ENCODE measurements around the gene WIPF1.
A peak's percentile ranks its signal among the peaks of the same experiment; 100 is the strongest.

WIPF1 gene

DNA sequence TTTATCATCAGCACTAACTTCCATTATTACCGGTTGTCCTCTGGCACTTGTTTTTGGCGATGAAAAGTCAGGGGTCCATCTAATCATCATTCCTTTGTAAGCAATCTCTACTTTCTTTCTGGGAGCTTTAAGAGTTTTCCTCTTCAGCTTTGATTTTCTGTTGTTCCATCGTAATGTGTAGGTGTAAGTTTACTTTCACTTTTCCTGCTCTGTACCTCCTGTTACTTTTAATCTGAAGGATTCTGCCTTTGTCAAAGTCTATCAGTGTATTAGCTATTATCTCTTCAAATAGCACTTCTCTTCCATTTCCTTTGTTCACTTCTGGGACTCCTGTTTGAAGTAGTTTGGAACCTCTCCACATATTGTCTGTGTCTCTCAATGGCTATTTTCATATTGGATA is 85.3 kb downstream of the WIPF1 start:
- WGBS (ENCODE audit: insufficient coverage) = 80% methylated on average over 1 of the region's 3 CpGs
- ChIA-PET CTCF (interaction anchor here (0.9 to 1.3 kb wide), 2 partner anchors 13 to 28 kb away, joined by 3 read pairs; no protein-coding TSS in a partner anchor), POLR2A (no interaction called here)
- Histone ChIP-seq H3K27me3 (replicated peaks in 2 of 5; ENCODE audit: control insufficient read depth in 4 of 5, insufficient read depth in 5 of 5, low read length in 4 of 5) (no peaks in the 10 kb centered on the region), H3K27ac (ENCODE audit: insufficient read depth in 1 of 2, low read depth in 1 of 2, low read length in 2 of 2, poor library complexity in 1 of 2, severe bottlenecking in 2 of 2) (no peak overlapping the region), H3K4me3 (ENCODE audit: control insufficient read depth in 1 of 7, extremely low read depth in 1 of 7, insufficient read depth in 4 of 7, low read depth in 2 of 7, low read length in 6 of 7) (no peak overlapping the region), H3K9me3 (ENCODE audit: control extremely low read depth in 1 of 5, control insufficient read depth in 4 of 5, insufficient read depth in 2 of 5, low read depth in 1 of 5, low read length in 4 of 5) (peaks cover 0 to 38% (median 15%) of the 10 kb centered on the region in 5 experiments), H3K4me1 (ENCODE audit: control extremely low read depth in 1 of 4, control insufficient read depth in 4 of 4, insufficient read depth in 4 of 4, low read length in 3 of 4) (no peaks in the 10 kb centered on the region), H3K36me3 (ENCODE audit: control insufficient read depth in 4 of 4, insufficient read depth in 4 of 4, low read length in 3 of 4) (no peaks in the 10 kb centered on the region)
- DNase-seq = no peak

DNA sequence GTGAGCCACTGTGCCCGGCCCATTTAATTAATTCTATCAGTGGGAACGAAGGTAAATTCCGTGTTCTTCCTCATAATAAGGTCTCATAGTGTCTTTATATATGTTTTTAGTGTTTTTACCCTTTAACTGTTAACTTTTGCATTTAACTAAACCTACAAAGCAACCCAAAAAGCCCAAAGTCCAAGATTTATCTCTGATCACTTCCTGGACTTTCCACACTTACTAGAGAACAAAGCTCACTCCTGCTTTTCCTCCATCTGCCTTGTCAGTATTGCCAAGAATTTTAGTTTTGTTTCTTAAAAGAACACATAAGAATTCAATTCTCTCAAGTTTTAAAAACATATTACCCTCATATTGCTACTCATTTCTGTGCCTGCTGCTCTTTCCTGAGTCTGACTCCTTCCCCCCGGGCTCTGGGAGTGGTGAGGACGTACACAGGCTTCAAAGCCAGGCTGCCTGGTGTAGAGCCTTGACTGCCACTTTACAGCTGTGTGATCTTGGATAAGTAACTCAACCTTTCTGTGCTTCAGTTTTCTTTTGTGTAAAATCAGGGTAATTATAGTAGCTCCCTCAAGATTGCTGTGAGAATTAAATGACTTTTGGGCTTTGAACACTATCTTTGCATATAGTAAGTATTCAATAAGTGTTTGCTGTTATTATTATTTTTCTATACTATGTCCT is 85.9 kb downstream of the WIPF1 start:
- WGBS (ENCODE audit: insufficient coverage) = 95% methylated on average over 2 of the region's 5 CpGs
- H3K27me3 ChIP-seq (replicated peaks in 2 of 5; ENCODE audit: control insufficient read depth in 4 of 5, insufficient read depth in 5 of 5, low read length in 4 of 5) = no peaks in the 10 kb centered on the region
- CTCF ChIA-PET = interaction anchor here (0.9 to 1.3 kb wide), 2 partner anchors 14 to 28 kb away, joined by 3 read pairs; no protein-coding TSS in a partner anchor
- H3K27ac ChIP-seq (ENCODE audit: insufficient read depth in 1 of 2, low read depth in 1 of 2, low read length in 2 of 2, poor library complexity in 1 of 2, severe bottlenecking in 2 of 2) = no peak overlapping the region
- POLR2A ChIA-PET = no interaction called here
- DNase-seq = no peak
- H3K36me3 ChIP-seq (ENCODE audit: control insufficient read depth in 4 of 4, insufficient read depth in 4 of 4, low read length in 3 of 4) = no peaks in the 10 kb centered on the region
- no peaks in the 10 kb centered on the region for H3K4me1 ChIP-seq (ENCODE audit: control extremely low read depth in 1 of 4, control insufficient read depth in 4 of 4, insufficient read depth in 4 of 4, low read length in 3 of 4)
- H3K4me3 ChIP-seq (ENCODE audit: control insufficient read depth in 1 of 7, extremely low read depth in 1 of 7, insufficient read depth in 4 of 7, low read depth in 2 of 7, low read length in 6 of 7) = no peak overlapping the region
- peaks cover 0 to 41% (median 15%) of the 10 kb centered on the region in 5 experiments for H3K9me3 ChIP-seq (ENCODE audit: control extremely low read depth in 1 of 5, control insufficient read depth in 4 of 5, insufficient read depth in 2 of 5, low read depth in 1 of 5, low read length in 4 of 5)

DNA sequence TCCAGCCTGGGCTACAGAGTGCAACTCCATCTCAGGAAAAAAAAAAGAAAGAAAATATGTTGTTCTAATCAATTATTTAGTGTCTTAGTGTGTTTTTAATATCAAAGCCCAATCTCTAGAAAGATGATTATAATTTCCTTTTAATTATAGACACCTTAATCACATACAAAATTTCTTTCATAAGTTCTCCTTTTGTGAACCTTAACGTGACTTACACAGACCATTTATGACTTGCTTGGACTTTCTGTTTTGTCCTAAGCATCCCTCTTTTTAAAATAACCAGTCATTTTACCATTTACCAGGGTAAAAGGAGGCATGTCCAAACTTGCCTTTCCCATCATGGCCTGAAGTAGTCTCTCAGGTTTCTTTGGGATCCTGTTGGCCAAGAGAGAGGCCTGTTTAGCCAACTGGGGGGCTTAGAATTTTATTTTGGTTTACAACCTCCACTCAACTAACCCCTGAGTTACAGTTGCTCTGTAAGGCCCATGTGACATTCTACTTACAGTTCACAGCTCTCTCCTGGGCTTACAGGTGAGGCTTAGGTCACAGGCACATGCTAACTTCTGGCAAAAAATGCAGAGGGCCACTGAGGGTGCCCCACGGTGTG is 86.9 kb downstream of the WIPF1 start:
- Histone ChIP-seq H3K36me3 (ENCODE audit: control insufficient read depth in 4 of 4, insufficient read depth in 4 of 4, low read length in 3 of 4) (no peaks in the 10 kb centered on the region), H3K4me1 (ENCODE audit: control extremely low read depth in 1 of 4, control insufficient read depth in 4 of 4, insufficient read depth in 4 of 4, low read length in 3 of 4) (no peaks in the 10 kb centered on the region), H3K9me3 (ENCODE audit: control extremely low read depth in 1 of 5, control insufficient read depth in 4 of 5, insufficient read depth in 2 of 5, low read depth in 1 of 5, low read length in 4 of 5) (peaks cover 0 to 41% (median 15%) of the 10 kb centered on the region in 5 experiments), H3K27ac (ENCODE audit: insufficient read depth in 1 of 2, low read depth in 1 of 2, low read length in 2 of 2, poor library complexity in 1 of 2, severe bottlenecking in 2 of 2) (no peak overlapping the region), H3K4me3 (ENCODE audit: control insufficient read depth in 1 of 7, extremely low read depth in 1 of 7, insufficient read depth in 4 of 7, low read depth in 2 of 7, low read length in 6 of 7) (no peak overlapping the region), H3K27me3 (replicated peaks in 2 of 5; ENCODE audit: control insufficient read depth in 4 of 5, insufficient read depth in 5 of 5, low read length in 4 of 5) (no peaks in the 10 kb centered on the region)
- 50% methylated on average over 2 of the region's 2 CpGs for WGBS (ENCODE audit: insufficient coverage)
- peak; percentile 11 to 52 (median 42) for DNase-seq
- ChIA-PET CTCF (no interaction called here), POLR2A (no interaction called here)
